H1 (cell line): Measurements from ENCODE around the gene CDK5R1. TPM values are rescaled to one million over a fixed set of nuclear protein-coding genes. Genes with fewer than 3 reads are reported as not detected.
A peak's percentile ranks its signal among the peaks of the same experiment; 100 is the strongest.

ENCODE experiments used
- CTCF ChIA-PET: fragments of 300-600 bp; sonication (Branson Sonifier 250); formaldehyde crosslinking; loops from one replicate; lab custom pipeline; 2021; ENCODE audit not compliant: partially characterized antibody; lab: Charles Lee
- POLR2A ChIA-PET: fragments of 300-600 bp; sonication (Branson Sonifier 250); formaldehyde crosslinking; loops from one replicate; lab custom pipeline; 2021; ENCODE audit warnings: inconsistent platforms; ENCODE audit not compliant: partially characterized antibody; lab: Charles Lee
- DNase-seq, 2 experiments: peaks; one replicate each; pipeline versions ENCODE4 v3.0.0 to v3.0.0-alpha.2; 2010 to 2022; ENCODE audit warnings: low spot score in 2 of 2, low read depth in 1 of 2, mixed read lengths in 1 of 2
- FAIRE-seq: peaks from 2 replicates; lab custom pipeline; 2011; peaks lifted over from hg19 to GRCh38; lab: Jason Lieb, UNC
- H2AFZ ChIP-seq: 2 replicates; pipeline ENCODE4 v1.8.1; 2012; ENCODE audit warnings: low read length, inconsistent platforms
- H2AK5ac ChIP-seq: 2 replicates; pipeline ENCODE4 v1.6.1; 2013; ENCODE audit warnings: low read depth, low read length
- H2BK120ac ChIP-seq: replicated peaks from 2 replicates; pipeline ENCODE3; 2013; ENCODE audit warnings: low read depth, low read length, inconsistent platforms
- H2BK12ac ChIP-seq: 2 replicates; pipeline ENCODE4 v1.6.1; 2013; ENCODE audit warnings: low read depth, low read length
- H2BK15ac ChIP-seq: 2 replicates; pipeline ENCODE4 v1.6.1; 2013; ENCODE audit warnings: low read length
- H2BK20ac ChIP-seq: 2 replicates; pipeline ENCODE4 v1.6.1; 2013; ENCODE audit warnings: low read length
- H2BK5ac ChIP-seq: 2 replicates; pipeline ENCODE4 v1.6.1; 2013; ENCODE audit warnings: low read depth, low read length
- H3K14ac ChIP-seq: 2 replicates; pipeline ENCODE4 v1.6.1; 2013; ENCODE audit warnings: inconsistent platforms; ENCODE audit not compliant: insufficient read length
- H3K18ac ChIP-seq: 2 replicates; pipeline ENCODE4 v1.6.1; 2013; ENCODE audit warnings: low read length; ENCODE audit errors: extremely low read depth
- H3K23ac ChIP-seq: 2 replicates; pipeline ENCODE4 v1.6.1; 2013; ENCODE audit warnings: inconsistent platforms; ENCODE audit not compliant: insufficient read length
- H3K23me2 ChIP-seq: 2 replicates; pipeline ENCODE4 v1.6.1; 2013; ENCODE audit warnings: low read depth, low read length
- H3K27ac ChIP-seq: 2 replicates; pipeline ENCODE4 v1.6.1; 2011; ENCODE audit warnings: low read depth, low read length, inconsistent platforms
- H3K27me3 ChIP-seq, 4 experiments: replicated peaks in 1 of 4; 1 replicate in 1 of 4; 2 replicates in 3 of 4; pipeline versions ENCODE4 v1.6.1 to v1.8.1; 2011 to 2013; ENCODE audit warnings: low read length in 3 of 4, mild to moderate bottlenecking in 3 of 4, inconsistent platforms in 2 of 4, mixed read lengths in 2 of 4, moderate library complexity in 1 of 4; ENCODE audit not compliant: control insufficient read depth in 3 of 4, insufficient read depth in 3 of 4; ENCODE audit errors: extremely low read depth in 1 of 4
- H3K36me3 ChIP-seq, 4 experiments: 2 replicates each; pipeline versions ENCODE4 v1.6.1 to v1.8.1; 2011 to 2013; ENCODE audit warnings: mild to moderate bottlenecking in 4 of 4, low read length in 3 of 4, moderate library complexity in 2 of 4, control low read depth in 1 of 4, inconsistent platforms in 1 of 4; ENCODE audit not compliant: insufficient read depth in 4 of 4, control insufficient read depth in 2 of 4
- H3K4ac ChIP-seq: replicated peaks from 2 replicates; pipeline ENCODE3; 2013; ENCODE audit warnings: low read length, low read depth, mixed read lengths, inconsistent platforms; ENCODE audit not compliant: insufficient read length
- H3K4me1 ChIP-seq, 4 experiments: replicated peaks in 1 of 4; 1 replicate in 1 of 4; 2 replicates in 3 of 4; pipeline versions ENCODE4 v1.6.1 to v1.8.1; 2011 to 2013; ENCODE audit warnings: low read length in 3 of 4, inconsistent platforms in 2 of 4, mixed read lengths in 1 of 4; ENCODE audit not compliant: insufficient read depth in 4 of 4, control insufficient read depth in 3 of 4
- H3K4me2 ChIP-seq, 2 experiments: 2 replicates each; pipeline versions ENCODE4 v1.6.1 to v1.8.1; 2011 to 2013; ENCODE audit warnings: low read depth in 2 of 2, low read length in 2 of 2, control low read depth in 1 of 2, inconsistent platforms in 1 of 2, mild to moderate bottlenecking in 1 of 2; ENCODE audit not compliant: insufficient read depth in 1 of 2
- H3K4me3 ChIP-seq, 4 experiments: fragments of 200-600, 300-600 bp in 1 of 4; sonication (generic), shearing (Covaris generic), sonication (Bioruptor Twin) in 1 of 4; 2 replicates each; pipeline versions ENCODE4 v1.5.1 to v1.8.1; 2011 to 2016; ENCODE audit warnings: low read length in 4 of 4, low read depth in 3 of 4, control low read depth in 2 of 4, inconsistent platforms in 2 of 4, mild to moderate bottlenecking in 2 of 4, mixed read lengths in 1 of 4, moderate library complexity in 1 of 4; ENCODE audit not compliant: insufficient read depth in 2 of 4; ENCODE audit errors: extremely low read depth in 1 of 4
- H3K56ac ChIP-seq: replicated peaks from 2 replicates; pipeline ENCODE3; 2013; ENCODE audit warnings: low read depth, mild to moderate bottlenecking, mixed read lengths, low read length, inconsistent platforms; ENCODE audit not compliant: insufficient read length
- H3K79me1 ChIP-seq: 2 replicates; pipeline ENCODE4 v1.6.1; 2013; ENCODE audit warnings: low read depth, low read length, control low read depth
- H3K79me2 ChIP-seq, 2 experiments: 2 replicates each; pipeline versions ENCODE4 v1.6.1 to v1.8.1; 2012 to 2013; ENCODE audit warnings: low read length in 2 of 2, mild to moderate bottlenecking in 2 of 2, inconsistent platforms in 1 of 2; ENCODE audit not compliant: insufficient read depth in 2 of 2, control insufficient read depth in 1 of 2
- H3K9ac ChIP-seq, 4 experiments: replicated peaks in 1 of 4; 1 replicate in 1 of 4; 2 replicates in 3 of 4; pipeline versions ENCODE4 v1.6.1 to v1.8.1; 2011 to 2013; ENCODE audit warnings: low read depth in 3 of 4, low read length in 3 of 4, control low read depth in 2 of 4, mild to moderate bottlenecking in 2 of 4, moderate library complexity in 2 of 4, inconsistent platforms in 1 of 4; ENCODE audit errors: extremely low read depth in 1 of 4
- H3K9me3 ChIP-seq, 2 experiments: 2 replicates each; pipeline versions ENCODE4 v1.6.1 to v1.8.1; 2012 to 2013; ENCODE audit warnings: mild to moderate bottlenecking in 2 of 2, moderate library complexity in 2 of 2, control low read depth in 1 of 2, inconsistent platforms in 1 of 2, low read depth in 1 of 2, low read length in 1 of 2, mixed read lengths in 1 of 2; ENCODE audit not compliant: insufficient read depth in 2 of 2
- H4K20me1 ChIP-seq, 2 experiments: replicated peaks in 1 of 2; 2 replicates each; pipeline versions ENCODE3 to v1.8.1; 2011 to 2013; ENCODE audit warnings: inconsistent platforms in 2 of 2, low read length in 2 of 2, mild to moderate bottlenecking in 1 of 2; ENCODE audit not compliant: insufficient read depth in 2 of 2, control insufficient read depth in 1 of 2
- H4K5ac ChIP-seq: 2 replicates; pipeline ENCODE4 v1.6.1; 2013; ENCODE audit warnings: low read length, low read depth, mixed read lengths, inconsistent platforms; ENCODE audit not compliant: insufficient read length
- H4K8ac ChIP-seq: 2 replicates; pipeline ENCODE4 v1.8.0; 2013; ENCODE audit warnings: mild to moderate bottlenecking, moderate library complexity, low read length, inconsistent platforms; ENCODE audit not compliant: insufficient read depth; ENCODE audit errors: extremely low read depth
- H4K91ac ChIP-seq: replicated peaks from 2 replicates; pipeline ENCODE3; 2013; ENCODE audit warnings: low read length, mixed read lengths, inconsistent platforms; ENCODE audit not compliant: insufficient read length
- ATF2 ChIP-seq: IDR thresholded peaks from 2 replicates; pipeline ENCODE4 v1.6.1; 2012; ENCODE audit warnings: low read length, inconsistent platforms
- CHD2 ChIP-seq: IDR thresholded peaks from 2 replicates; pipeline ENCODE4 v1.6.1; 2012; ENCODE audit warnings: low read length, improper control_type of control experiment
- CREB1 ChIP-seq: IDR thresholded peaks from 2 replicates; pipeline ENCODE4 v1.6.1; 2012; ENCODE audit warnings: inconsistent platforms
- MAX ChIP-seq: IDR thresholded peaks from 2 replicates; pipeline ENCODE4 v1.6.1; 2012; ENCODE audit warnings: inconsistent platforms
- POLR2A ChIP-seq, 2 experiments: IDR thresholded peaks; 1 replicate in 1 of 2; 2 replicates in 1 of 2; pipeline ENCODE4 v1.6.1; 2011; ENCODE audit warnings: low read depth in 2 of 2, low read length in 2 of 2, mild to moderate bottlenecking in 2 of 2; ENCODE audit errors: control extremely low read depth in 1 of 2
- RXRA ChIP-seq: IDR thresholded peaks from 2 replicates; pipeline ENCODE4 v1.6.1; 2011; ENCODE audit warnings: low read depth, mild to moderate bottlenecking, low read length, moderate library complexity; ENCODE audit not compliant: insufficient read depth
- SRF ChIP-seq: IDR thresholded peaks from 2 replicates; pipeline ENCODE4 v1.6.1; 2011; ENCODE audit warnings: mild to moderate bottlenecking, low read depth, low read length, moderate library complexity
- TAF1 ChIP-seq: IDR thresholded peaks from 2 replicates; pipeline ENCODE4 v1.6.1; 2011; ENCODE audit warnings: mild to moderate bottlenecking, low read depth, low read length
- WGBS, 2 experiments: shearing (Covaris generic) in 1 of 2; methylation state at CpG; one replicate each; pipeline versions ENCODE4 v1.1.6 to v1.1.7; 2013 to 2015; ENCODE audit warnings: low lambda C conversion rate in 2 of 2, mixed read lengths in 2 of 2, inconsistent platforms in 1 of 2, low coverage in 1 of 2, missing lambda C conversion rate in 1 of 2; ENCODE audit not compliant: insufficient replicate concordance in 2 of 2, insufficient coverage in 1 of 2, insufficient read length in 1 of 2; ENCODE audit errors: extremely low coverage in 1 of 2, missing lambda C conversion rate in 1 of 2; 5-methylcytosine and 5-hydroxymethylcytosine counted together
- polyA plus RNA-seq, 7 experiments: library from polyadenylated mRNA; depleted of rRNA in 3 of 7; stranded (reverse) in 5 of 7; unstranded in 2 of 7; fragments of >200 nt in 5 of 7; fragments of 200-250 nt in 2 of 7; gene quantifications; 1 replicate in 5 of 7; 2 replicates in 1 of 7; 4 replicates in 1 of 7; pipeline versions ENCODE4 v1.2.1 to v1.2.3, GENCODE V29; 2011 to 2013; ENCODE audit warnings: missing spikeins in 2 of 7, mixed read lengths in 2 of 7
- total RNA-seq: library from RNA; stranded (reverse); fragmentation: NEBNext Ultra II Directional; extraction: Animal tissue kit (Norgen Biotek cat#: 25700); gene quantifications from 2 replicates; pipeline ENCODE4 v1.2.1, GENCODE V29; 2021

CDK5R1 gene
- total and polyA plus RNA-seq, 2 of the 8 experiments (the other 6 are each of a cell fraction or from before 2014, with no cell fraction given): 2.7 to 9.9 TPM

GRCh38 chr17:32444301-32445073, 42.3 kb upstream of the CDK5R1 start, which contains the start of gene PSMD11:
Gene PSMD11, plus strand, starts transcription at chr17:32444510. Its CDS starts 14 bp downstream, at chr17:32444524.
- Histone ChIP-seq H2BK120ac (no peak within 1 kb of the TSS), H3K79me2 (peaks cover 18 to 49% of the 10 kb centered on the region in 2 experiments)
- no peak for FAIRE-seq
- peak; percentile 94 for TF ChIP-seq TAF1
- peak; percentile 69; the same call in 1 of the 2 replicates for TF ChIP-seq CHD2
- peak; percentile 70 to 71; a peak in 2 of 3 replicates for TF ChIP-seq POLR2A (IDR thresholded peaks at IDR 0.05; ENCODE audit: control extremely low read depth in 1 of 2, low read depth in 2 of 2, low read length in 2 of 2)
- TF ChIP-seq RXRA: 0 out of 2 replicates have a peak, but pooled peaks have one; percentile 65
- TF ChIP-seq CREB1: peak; percentile 26
- TF ChIP-seq MAX: peak; percentile 22
- TF ChIP-seq SRF: peak; percentile 30; the same call in 1 of the 2 replicates
- no peak for TF ChIP-seq ATF2

More at GRCh38 chr17:32444301-32445073, 42.3 kb upstream of the CDK5R1 start, which contains the start of gene PSMD11:
- Histone ChIP-seq H2BK12ac (no peak within 1 kb of the TSS), H3K4ac (peak within 1 kb of the TSS; percentile 46), H4K5ac (peak within 1 kb of the TSS; percentile 88), H4K20me1 (peaks cover 3 to 6% of the 10 kb centered on the region in 2 experiments), H2BK5ac (peak within 1 kb of the TSS; percentile 82), H2AK5ac (no peak within 1 kb of the TSS), H2BK15ac (no peak within 1 kb of the TSS), H3K23ac (no peak within 1 kb of the TSS), H4K8ac (peak within 1 kb of the TSS; percentile 99), H2AFZ (no peak within 1 kb of the TSS), H3K4me3 (peak within 1 kb of the TSS; percentile 93 to 98 (median 96)), H3K9me3 (peaks cover 9% of the 10 kb centered on the region in 2 experiments; a peak in 3 of 4 replicates), H4K91ac (peak within 1 kb of the TSS; percentile 77), H3K14ac (no peak within 1 kb of the TSS), H3K56ac (peak within 1 kb of the TSS; percentile 59), H3K4me1 (peaks cover 0 to 4% (median 1%) of the 10 kb centered on the region in 4 experiments; a peak in 2 of 7 replicates), H3K18ac (peak within 1 kb of the TSS; percentile 88), H3K27ac (peak within 1 kb of the TSS; percentile 90), H3K23me2 (no peaks in the 10 kb centered on the region), H2BK20ac (0 out of 2 replicates have a peak within 1 kb of the TSS, but pooled peaks have one; percentile 35), H3K4me2 (peak within 1 kb of the TSS; percentile 77 to 87), H3K9ac (peak within 1 kb of the TSS; percentile 80 to 86 (median 84)), H3K79me1 (no peaks in the 10 kb centered on the region; the same call in 1 of the 2 replicates), H3K36me3 (peaks cover 0 to 28% (median 7%) of the 10 kb centered on the region in 4 experiments; a peak in 5 of 8 replicates), H3K27me3 (peaks cover 0 to 2% (median 0%) of the 10 kb centered on the region in 4 experiments; a peak in 1 of 7 replicates)
- 1% methylated on average over 45 of the region's 74 CpGs; no CpG with 5 or more reads in 1 of the 2 experiments for WGBS, 2 experiments
- ChIA-PET POLR2A (interaction anchor here (0.5 to 3.3 kb wide), 26 partner anchors 8 to 176 kb away, joined by 3 to 15 read pairs (median 4); partner anchors contain the start of genes C17orf75, CDK5R1 and ZNF207), CTCF (interaction anchor here (0.7 to 2.1 kb wide), 20 partner anchors 9 to 310 kb away, joined by 3 to 17 read pairs (median 4); no protein-coding TSS in a partner anchor)
- DNase-seq: peak; percentile 94 to 99
